H9 (cell line): ENCODE measurements around the gene ADGB. TPM values are rescaled to one million over a fixed set of nuclear protein-coding genes. Genes with fewer than 3 reads are reported as not detected.

Experiments used
- DNase-seq: peaks from one replicate; pipeline ENCODE4 v3.0.0-alpha.2; 2017
- H2AFZ ChIP-seq: one replicate; pipeline ENCODE4 v1.6.1; 2013; ENCODE audit warnings: mild to moderate bottlenecking, low read length, control low read depth, moderate library complexity
- H2AK5ac ChIP-seq: 2 replicates; pipeline ENCODE4 v1.6.1; 2013; ENCODE audit warnings: low read length, control low read depth, mixed read lengths; ENCODE audit not compliant: insufficient read length
- H2BK120ac ChIP-seq: one replicate; pipeline ENCODE4 v1.6.1; 2013; ENCODE audit warnings: low read depth, mild to moderate bottlenecking, low read length, control low read depth, inconsistent platforms; ENCODE audit not compliant: poor library complexity, severe bottlenecking
- H2BK12ac ChIP-seq: 2 replicates; pipeline ENCODE4 v1.6.1; 2013; ENCODE audit warnings: low read length, control low read depth, mixed read lengths, low read depth; ENCODE audit not compliant: insufficient read length
- H2BK15ac ChIP-seq: 2 replicates; pipeline ENCODE4 v1.6.1; 2013; ENCODE audit warnings: low read depth, low read length, control low read depth
- H2BK20ac ChIP-seq: one replicate; pipeline ENCODE4 v1.6.1; 2013; ENCODE audit warnings: low read depth, mild to moderate bottlenecking, low read length, control low read depth, inconsistent platforms; ENCODE audit not compliant: poor library complexity, severe bottlenecking
- H2BK5ac ChIP-seq: 2 replicates; pipeline ENCODE4 v1.6.1; 2013; ENCODE audit warnings: low read length, control low read depth, mixed read lengths; ENCODE audit not compliant: insufficient read length
- H3K14ac ChIP-seq: 2 replicates; pipeline ENCODE4 v1.6.1; 2013; ENCODE audit warnings: low read length, control low read depth; ENCODE audit not compliant: insufficient read depth
- H3K18ac ChIP-seq: 2 replicates; pipeline ENCODE4 v1.6.1; 2013; ENCODE audit warnings: low read depth, mild to moderate bottlenecking, mixed read lengths, low read length, control low read depth; ENCODE audit not compliant: insufficient read length
- H3K23ac ChIP-seq: 2 replicates; pipeline ENCODE4 v1.6.1; 2013; ENCODE audit warnings: low read length, control low read depth, mixed read lengths, low read depth; ENCODE audit not compliant: insufficient read length
- H3K23me2 ChIP-seq: 2 replicates; pipeline ENCODE4 v1.6.1; 2013; ENCODE audit warnings: low read depth, mild to moderate bottlenecking, mixed read lengths, low read length, control low read depth; ENCODE audit not compliant: insufficient read length, poor library complexity, severe bottlenecking
- H3K27ac ChIP-seq: 2 replicates; pipeline ENCODE4 v1.5.1; 2013; ENCODE audit warnings: low read length, control low read depth, mixed read lengths, low read depth; ENCODE audit not compliant: insufficient read length
- H3K27me3 ChIP-seq: 2 replicates; pipeline ENCODE4 v1.6.1; 2013; ENCODE audit warnings: low read length, control low read depth, inconsistent platforms; ENCODE audit not compliant: insufficient read depth
- H3K4ac ChIP-seq: 2 replicates; pipeline ENCODE4 v1.6.1; 2013; ENCODE audit warnings: low read depth, mild to moderate bottlenecking, control low read depth, inconsistent platforms, low read length, moderate library complexity
- H3K4me1 ChIP-seq: 2 replicates; pipeline ENCODE4 v1.6.1; 2013; ENCODE audit warnings: low read length, control low read depth, inconsistent platforms; ENCODE audit not compliant: insufficient read depth
- H3K4me2 ChIP-seq: 2 replicates; pipeline ENCODE4 v1.6.1; 2013; ENCODE audit warnings: low read length, control low read depth, mixed read lengths; ENCODE audit not compliant: insufficient read length, insufficient read depth
- H3K56ac ChIP-seq: 2 replicates; pipeline ENCODE4 v1.6.1; 2013; ENCODE audit warnings: low read depth, mild to moderate bottlenecking, mixed read lengths, low read length, control low read depth; ENCODE audit not compliant: insufficient read length
- H3K79me1 ChIP-seq: 2 replicates; pipeline ENCODE4 v1.6.1; 2013; ENCODE audit warnings: low read depth, mild to moderate bottlenecking, moderate library complexity, low read length, control low read depth, inconsistent platforms; ENCODE audit not compliant: insufficient read depth, poor library complexity, severe bottlenecking
- H3K79me2 ChIP-seq: 2 replicates; pipeline ENCODE4 v1.6.1; 2013; ENCODE audit warnings: low read length, control low read depth, inconsistent platforms; ENCODE audit not compliant: insufficient read depth
- H3K9ac ChIP-seq: 2 replicates; pipeline ENCODE4 v1.6.1; 2013; ENCODE audit warnings: low read length, control low read depth, mixed read lengths; ENCODE audit not compliant: insufficient read length; ENCODE audit errors: extremely low read depth
- H3K9me3 ChIP-seq: one replicate; pipeline ENCODE4 v1.6.1; 2013; ENCODE audit warnings: low read depth, low read length, inconsistent platforms; ENCODE audit not compliant: control insufficient read depth
- H3T11ph ChIP-seq: one replicate; pipeline ENCODE4 v1.6.1; 2013; ENCODE audit warnings: mild to moderate bottlenecking, low read length, control low read depth, inconsistent platforms
- H4K20me1 ChIP-seq: one replicate; pipeline ENCODE4 v1.6.1; 2013; ENCODE audit not compliant: control insufficient read depth, insufficient read length, insufficient read depth
- H4K5ac ChIP-seq: 2 replicates; pipeline ENCODE4 v1.6.1; 2013; ENCODE audit warnings: low read depth, mild to moderate bottlenecking, mixed read lengths, low read length, control low read depth; ENCODE audit not compliant: insufficient read length
- H4K8ac ChIP-seq: replicated peaks from 2 replicates; pipeline ENCODE4 v1.6.1; 2013; ENCODE audit warnings: low read length, control low read depth, mixed read lengths, low read depth; ENCODE audit not compliant: insufficient read length
- H4K91ac ChIP-seq: 2 replicates; pipeline ENCODE4 v1.6.1; 2013; ENCODE audit warnings: low read depth, mild to moderate bottlenecking, moderate library complexity, mixed read lengths, low read length, control low read depth; ENCODE audit not compliant: insufficient read length
- H3K27ac Mint-ChIP-seq, 3 experiments: 2 replicates in 2 of 3; 3 replicates in 1 of 3; pipeline ENCODE4 v1.8.0; 2020 to 2021; ENCODE audit warnings: mixed read lengths in 3 of 3, mild to moderate bottlenecking in 1 of 3, moderate library complexity in 1 of 3
- H3K27me3 Mint-ChIP-seq: 2 replicates; pipeline ENCODE4 v1.8.0; 2021; ENCODE audit warnings: low read depth, mild to moderate bottlenecking, moderate library complexity, mixed read lengths
- H3K36me3 Mint-ChIP-seq, 3 experiments: 2 replicates in 2 of 3; 3 replicates in 1 of 3; pipeline ENCODE4 v1.8.0; 2020 to 2021; ENCODE audit warnings: low read depth in 3 of 3, mixed read lengths in 3 of 3; ENCODE audit not compliant: insufficient read depth in 1 of 3
- H3K4me1 Mint-ChIP-seq, 2 experiments: 2 replicates each; pipeline ENCODE4 v1.8.0; 2020; ENCODE audit warnings: mixed read lengths in 2 of 2
- H3K4me3 Mint-ChIP-seq, 2 experiments: 2 replicates in 1 of 2; 3 replicates in 1 of 2; pipeline ENCODE4 v1.8.0; 2020 to 2021; ENCODE audit warnings: mild to moderate bottlenecking in 2 of 2, mixed read lengths in 2 of 2, moderate library complexity in 1 of 2
- H3K9me3 Mint-ChIP-seq, 2 experiments: 2 replicates in 1 of 2; 3 replicates in 1 of 2; pipeline ENCODE4 v1.8.0; 2020; ENCODE audit warnings: mild to moderate bottlenecking in 2 of 2, mixed read lengths in 2 of 2, moderate library complexity in 1 of 2
- CTCF ChIP-seq: fragments of 200-600 bp; sonication (generic); conservative IDR thresholded peaks from 3 replicates; pipeline ENCODE4 v1.8.0; 2021; ENCODE audit warnings: antibody characterized with exemption, mild to moderate bottlenecking
- WGBS: extraction: QIAGEN DNeasy Blood & Tissue Kit; methylation state at CpG from one replicate; pipeline ENCODE4 v1.1.7; 2013; ENCODE audit warnings: missing lambda C conversion rate, low lambda C conversion rate, mixed read lengths; ENCODE audit not compliant: insufficient read length; ENCODE audit errors: extremely low coverage; 5-methylcytosine and 5-hydroxymethylcytosine counted together
- total RNA-seq: library from RNA; stranded (reverse); gene quantifications from 2 replicates; pipeline ENCODE4 v1.2.1, GENCODE V29; 2021

ADGB gene
- total RNA-seq, 1 experiment from 2014 or later: not detected

DNA sequence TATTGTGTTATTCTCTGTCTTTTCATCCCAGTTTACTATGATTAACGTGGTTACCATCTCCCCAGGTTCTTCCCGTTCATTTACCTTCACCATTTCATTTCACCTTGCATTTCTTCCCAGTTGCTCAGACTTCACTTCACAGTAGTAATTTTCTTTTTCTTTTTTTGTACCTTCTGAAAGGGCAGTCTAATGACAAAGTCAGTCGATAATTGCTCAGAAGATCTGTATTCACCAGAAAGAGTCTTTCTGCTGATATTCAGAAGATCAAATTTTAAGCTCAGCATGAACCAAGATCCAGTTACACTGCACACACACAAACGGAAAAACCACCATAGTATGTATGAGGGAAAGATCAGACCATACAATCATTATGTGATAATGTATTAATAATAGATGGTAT, 265.5 kb downstream of the ADGB start:
- no peak overlapping the region for H3K14ac ChIP-seq
- no peaks in the 10 kb centered on the region for H3K9me3 ChIP-seq
- no peaks in the 10 kb centered on the region for H3K23me2 ChIP-seq
- Mint-ChIP-seq H3K4me1 (no peaks in the 10 kb centered on the region), H3K9me3 (no peaks in the 10 kb centered on the region), H3K4me3 (no peak overlapping the region), H3K27ac (no peak overlapping the region), H3K27me3 (no peaks in the 10 kb centered on the region), H3K36me3 (no peaks in the 10 kb centered on the region)
- H2BK12ac ChIP-seq: no peak overlapping the region
- no peak overlapping the region for H4K5ac ChIP-seq
- H2BK20ac ChIP-seq: no peak overlapping the region
- no peak overlapping the region for H3K23ac ChIP-seq
- H4K8ac ChIP-seq: no peak overlapping the region
- no peak overlapping the region for H3K4me2 ChIP-seq
- no peak overlapping the region for H3K4ac ChIP-seq
- no peak overlapping the region for H3K27ac ChIP-seq
- no peak overlapping the region for H2BK5ac ChIP-seq
- H3K9ac ChIP-seq: no peak overlapping the region
- H3K79me1 ChIP-seq: no peaks in the 10 kb centered on the region
- H2AK5ac ChIP-seq: no peak overlapping the region
- no peak overlapping the region for H3K18ac ChIP-seq
- no peak for DNase-seq
- no peak overlapping the region for H4K91ac ChIP-seq
- H3K56ac ChIP-seq: no peak overlapping the region
- H2BK120ac ChIP-seq: no peak overlapping the region
- WGBS: no CpG with 5 or more reads among the region's 4 CpGs
- H3T11ph ChIP-seq: no peak overlapping the region
- H3K79me2 ChIP-seq: no peaks in the 10 kb centered on the region
- H3K4me1 ChIP-seq: no peaks in the 10 kb centered on the region
- no peaks in the 10 kb centered on the region for H3K27me3 ChIP-seq
- no peak overlapping the region for H2BK15ac ChIP-seq
- TF ChIP-seq CTCF: no peak
- no peak overlapping the region for H2AFZ ChIP-seq
- H4K20me1 ChIP-seq: no peaks in the 10 kb centered on the region
